NOMO-1 treated with DMSO at 0.1 percent for 48 hours (cell line): ENCODE results near the gene TSPOAP1.

Source experiments
- DNase-seq: peaks from one replicate; lab custom pipeline; 2025; ENCODE audit not compliant: unreplicated experiment; lab: John Stamatoyannopoulos, UW

Gene TSPOAP1

DNA sequence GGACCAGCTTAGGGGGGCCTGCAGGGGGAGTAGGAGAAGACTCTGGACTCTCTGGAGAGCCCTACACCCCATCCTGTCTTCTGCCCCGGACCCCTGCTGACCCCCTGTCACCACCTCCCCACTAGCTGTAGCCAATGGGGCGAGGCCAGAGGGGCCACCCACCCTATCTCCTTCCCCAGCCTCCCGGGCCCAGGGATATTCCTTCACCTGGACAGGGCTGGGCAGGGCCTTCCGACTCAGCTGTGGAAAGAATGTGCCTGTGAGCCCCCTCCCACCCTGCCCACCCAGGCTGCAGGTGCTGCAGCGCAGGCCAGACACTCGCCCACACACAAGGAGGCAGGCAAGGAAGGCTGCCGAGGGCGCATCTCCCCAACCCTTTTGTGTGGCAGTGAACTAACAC lies 23.0 kb downstream of the TSPOAP1 start:
- DNase-seq = no peak

DNA sequence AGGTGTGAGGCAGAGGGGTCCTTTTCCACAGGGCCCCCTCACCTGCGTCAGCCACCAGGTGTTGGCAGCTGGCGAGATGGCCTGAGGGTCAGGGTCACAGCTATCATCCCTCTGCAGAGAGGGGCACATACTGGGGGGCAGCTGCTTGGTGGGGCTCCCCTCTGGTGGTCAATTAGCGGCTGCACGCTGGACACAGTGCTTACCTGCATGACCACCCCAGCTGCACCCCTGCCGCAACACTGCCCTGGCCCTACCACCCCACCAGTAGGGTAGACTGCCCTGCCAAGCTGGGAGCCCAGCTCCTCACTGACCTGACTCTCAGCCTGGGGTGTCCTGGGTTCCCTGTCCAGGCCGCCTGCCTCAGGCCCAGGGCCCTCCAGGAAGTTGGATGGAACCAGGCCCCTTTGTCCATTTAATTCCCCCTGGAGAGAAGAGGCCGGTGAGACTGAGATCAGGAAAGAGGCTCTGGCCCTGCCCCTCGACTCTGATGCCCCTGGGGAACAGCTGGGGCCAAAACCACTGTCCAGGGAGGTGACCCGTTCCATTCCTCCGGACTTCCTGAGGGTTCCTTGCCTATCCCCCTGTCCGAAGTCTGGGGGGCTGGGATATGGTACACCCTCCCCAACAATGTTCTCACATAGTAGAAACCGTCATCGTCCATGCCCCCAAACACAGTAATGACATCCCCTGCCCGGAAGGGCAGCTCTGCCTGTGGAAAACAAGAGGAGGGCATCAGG lies 23.7 kb downstream of the TSPOAP1 start:
- DNase-seq = no peak

DNA sequence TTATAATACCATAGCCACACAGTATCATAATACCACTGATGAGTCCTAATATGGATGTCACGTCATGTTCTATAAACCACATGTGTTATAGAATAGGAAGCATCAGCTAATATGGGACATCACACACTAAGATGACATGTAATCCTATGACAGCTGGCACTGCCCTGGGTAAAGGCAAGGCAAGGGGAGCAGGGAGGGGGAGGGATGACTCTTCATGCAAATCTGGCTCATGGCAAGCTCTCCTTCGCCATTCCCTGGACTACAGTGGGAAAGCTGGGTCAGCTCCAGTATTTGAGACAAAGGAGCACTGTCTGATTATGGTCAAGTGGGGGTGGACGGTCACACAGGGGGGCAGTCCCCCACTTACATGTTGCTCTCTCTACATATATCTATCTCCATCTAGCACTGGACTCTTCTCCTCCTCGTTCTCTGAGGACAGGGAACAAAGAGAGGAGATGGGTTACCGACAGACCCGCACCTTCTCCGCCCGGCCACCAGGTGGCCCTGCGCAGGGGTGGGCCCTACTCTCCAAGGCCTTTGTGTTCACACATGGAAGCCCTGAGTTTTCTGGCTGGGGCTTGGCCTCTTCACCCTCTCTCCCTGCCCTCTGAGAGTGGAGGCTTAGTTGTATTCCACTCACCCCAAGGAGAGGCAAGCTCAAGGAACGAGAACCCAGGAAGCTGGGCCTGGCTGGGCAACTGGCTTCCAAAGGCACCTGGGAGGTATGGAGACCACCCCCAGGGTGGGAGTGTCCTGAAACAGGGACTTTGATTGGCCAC lies 24.4 kb downstream of the TSPOAP1 start:
- DNase-seq = peak; percentile 65

DNA sequence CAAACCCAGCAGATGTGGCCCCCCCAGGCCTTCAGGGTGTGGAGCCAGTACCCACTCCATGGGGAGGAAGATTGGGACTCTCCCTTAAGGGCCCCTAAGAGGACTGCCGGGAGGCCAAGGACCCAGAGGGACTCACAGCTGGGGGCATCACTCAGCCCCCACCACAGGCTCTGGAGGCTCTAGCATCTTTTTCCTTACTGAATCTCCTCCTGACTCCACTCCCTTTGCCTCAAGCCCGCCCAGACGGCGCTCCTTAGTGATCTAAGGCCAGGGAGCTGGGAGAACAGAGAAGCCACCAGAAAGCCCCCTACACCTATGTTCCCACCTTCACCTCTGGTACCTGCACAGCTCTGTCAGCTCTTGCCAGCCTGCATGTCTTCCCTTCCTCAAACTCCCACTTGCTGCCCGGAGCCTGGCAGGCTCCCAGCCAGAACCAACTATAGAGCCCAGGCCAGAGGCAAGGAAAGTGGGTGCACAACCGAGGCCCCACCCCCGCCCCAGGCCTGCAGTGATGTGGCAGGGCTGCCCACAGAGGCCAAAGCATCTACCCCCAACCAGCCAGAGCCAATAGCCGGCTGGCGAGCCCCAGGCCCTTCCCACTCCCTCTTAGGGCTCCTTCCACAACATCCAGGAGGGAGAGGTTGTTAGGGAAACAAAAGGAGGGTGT lies 25.5 kb downstream of the TSPOAP1 start:
- no peak for DNase-seq

DNA sequence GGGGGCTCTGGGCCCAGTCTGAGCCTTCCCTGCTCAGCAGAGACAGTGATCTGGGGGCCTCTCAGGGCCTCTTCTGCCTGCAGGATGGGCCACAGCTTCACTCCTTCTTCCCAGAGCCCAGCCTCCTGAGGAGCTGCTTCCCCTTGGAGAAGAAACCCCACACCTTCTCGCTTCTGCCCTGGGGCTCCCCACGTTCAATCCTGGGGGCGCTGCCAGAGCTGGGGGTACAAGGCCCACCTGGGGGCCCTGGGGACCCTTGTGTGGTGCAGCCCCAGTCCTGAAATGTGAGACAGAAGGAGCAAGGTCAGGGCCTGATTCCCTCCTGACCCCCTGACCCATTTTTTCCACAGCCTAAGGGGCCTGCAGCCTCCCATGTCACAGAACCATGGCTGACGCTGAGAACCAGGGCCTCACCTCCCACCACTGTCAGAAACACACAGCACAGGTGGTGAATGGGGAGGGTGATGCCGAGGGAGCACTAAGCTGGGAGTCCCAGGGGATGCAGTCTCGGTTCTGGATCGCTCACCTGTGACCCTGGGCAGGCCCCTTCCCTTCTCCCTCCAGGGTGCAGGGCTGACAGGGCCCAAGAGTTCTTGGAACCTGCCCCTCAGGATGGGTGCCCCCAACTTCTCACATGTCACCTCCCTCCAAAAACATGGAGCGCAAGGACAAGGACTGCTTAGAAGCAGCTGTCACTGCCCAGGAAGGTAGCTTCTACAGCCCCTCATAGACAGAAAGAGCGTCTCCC lies 26.2 kb downstream of the TSPOAP1 start:
- no peak for DNase-seq

DNA sequence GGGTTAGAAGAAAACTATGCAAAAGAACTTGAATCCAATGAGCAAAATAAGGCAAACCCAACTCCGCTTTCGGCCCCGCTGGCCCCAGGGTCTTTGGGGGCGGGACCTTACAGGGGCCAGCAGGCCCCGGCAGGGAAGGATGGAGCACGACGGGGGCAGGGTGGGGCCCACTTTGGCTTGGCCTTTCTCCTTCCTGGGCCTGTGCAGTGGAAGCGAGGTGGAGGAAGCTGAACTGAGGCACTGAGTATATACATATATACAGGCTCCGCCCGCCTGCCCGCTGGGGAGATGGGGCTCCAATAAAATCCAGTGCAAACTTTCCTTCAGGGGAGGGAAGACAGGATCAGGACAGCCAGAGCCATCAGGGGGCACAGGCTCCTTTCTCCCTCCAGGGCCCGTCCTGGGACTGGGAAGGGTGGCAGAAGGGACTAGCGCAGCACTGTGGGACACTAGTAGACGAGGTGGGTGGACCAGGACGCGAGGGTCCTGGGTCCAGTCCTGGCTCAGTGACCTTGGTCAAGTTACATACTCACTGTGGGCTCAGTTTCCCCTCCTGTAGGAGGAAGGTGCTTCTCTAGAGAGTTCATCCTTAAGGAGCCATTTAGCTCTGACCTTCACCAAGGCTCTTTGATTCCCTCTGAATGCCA lies 27.0 kb downstream of the TSPOAP1 start:
- no peak for DNase-seq

DNA sequence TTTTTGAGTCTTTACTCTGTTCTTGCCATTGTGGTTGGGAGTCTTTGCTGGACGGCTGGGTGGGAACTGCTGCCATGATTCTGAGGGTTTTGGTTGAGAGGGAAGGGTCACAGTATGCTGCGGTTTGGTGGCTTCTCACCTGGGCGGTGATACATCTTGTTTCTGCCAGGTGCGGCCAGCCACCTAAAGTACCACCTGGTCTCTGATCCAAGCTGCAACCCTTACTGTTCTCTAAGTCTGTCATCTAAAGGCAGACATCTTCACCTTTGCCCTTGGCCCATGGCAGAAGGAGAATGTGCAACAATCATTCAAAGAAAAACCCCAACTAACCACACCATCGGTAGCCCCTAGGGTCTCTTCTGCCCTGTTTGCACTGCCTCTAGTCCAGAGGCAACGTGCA lies 28.3 kb downstream of the TSPOAP1 start:
- DNase-seq = no peak

DNA sequence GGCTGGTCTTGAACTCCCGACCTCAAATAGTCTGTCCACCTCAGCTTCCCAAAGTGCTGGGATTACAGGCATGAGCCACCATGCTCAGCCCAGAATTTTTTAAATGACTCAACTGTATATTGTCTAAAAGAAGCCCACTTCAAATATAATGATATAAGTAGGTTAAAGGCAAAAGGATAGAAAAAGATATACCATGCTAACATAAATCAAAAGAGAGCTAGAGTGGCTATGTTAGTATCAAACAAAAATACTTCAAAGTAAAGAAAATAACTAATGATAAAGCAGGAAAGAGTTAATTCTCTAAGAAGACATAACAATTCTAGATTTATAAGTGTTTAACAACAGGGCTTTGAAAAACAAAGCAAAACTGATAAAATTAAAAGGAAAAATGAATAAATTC lies 34.6 kb downstream of the TSPOAP1 start:
- no peak for DNase-seq

DNA sequence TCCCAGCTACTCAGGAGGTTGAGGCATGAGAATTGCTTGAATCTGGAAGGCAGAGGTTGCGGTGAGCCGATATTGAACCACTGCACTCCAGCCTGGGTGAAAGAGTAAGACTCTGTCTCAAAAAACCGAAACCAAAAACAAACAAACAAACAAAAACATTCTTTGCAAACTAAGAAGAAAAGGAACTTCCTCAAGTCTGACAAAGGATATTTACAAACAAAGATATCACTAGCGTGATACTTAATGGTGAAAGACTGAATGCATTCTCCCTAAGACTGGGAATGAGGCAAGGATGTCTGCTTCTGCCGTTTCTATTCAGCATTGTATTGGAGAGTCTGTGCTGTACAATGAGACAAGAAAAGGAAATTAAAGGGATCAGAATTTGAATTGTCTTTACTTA lies 37.3 kb downstream of the TSPOAP1 start:
- DNase-seq = no peak

DNA sequence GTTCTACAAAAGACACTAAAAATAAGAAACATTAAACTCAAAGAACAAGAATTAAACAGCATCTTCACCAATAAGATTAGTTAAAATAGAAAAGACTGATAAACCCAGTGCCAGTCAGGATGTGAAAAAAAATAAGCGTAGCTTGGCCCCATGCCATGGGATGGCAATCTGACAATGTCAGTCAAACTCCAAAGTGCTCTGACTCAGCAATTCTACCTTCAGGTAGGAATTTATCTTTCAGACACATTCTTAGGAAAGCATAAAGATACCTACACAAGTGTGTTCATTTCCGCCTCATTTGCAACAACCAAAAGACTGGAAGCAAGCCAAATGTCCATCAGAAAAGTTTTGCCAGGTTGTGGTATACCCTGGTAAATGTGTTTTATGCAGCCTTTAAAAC lies 38.7 kb downstream of the TSPOAP1 start:
- DNase-seq = no peak

DNA sequence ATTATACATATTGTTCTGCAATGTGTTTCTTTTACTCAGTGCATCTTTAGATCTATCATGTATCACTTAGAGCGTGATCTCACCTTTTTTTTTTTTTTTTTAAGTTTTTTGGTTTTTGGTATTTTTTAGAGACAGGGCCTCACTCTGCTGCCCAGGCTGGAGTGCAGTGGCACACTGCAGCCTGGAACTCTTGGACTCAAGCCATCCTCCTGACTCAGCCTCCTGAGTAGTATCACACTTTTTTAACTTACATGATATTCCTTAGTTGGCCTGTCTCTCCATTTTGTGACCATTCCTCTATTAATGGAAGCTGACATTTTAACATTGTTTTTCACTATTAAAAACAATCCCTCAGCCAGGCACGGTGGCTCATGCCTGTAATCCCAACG lies 43.2 kb downstream of the TSPOAP1 start:
- no peak for DNase-seq

DNA sequence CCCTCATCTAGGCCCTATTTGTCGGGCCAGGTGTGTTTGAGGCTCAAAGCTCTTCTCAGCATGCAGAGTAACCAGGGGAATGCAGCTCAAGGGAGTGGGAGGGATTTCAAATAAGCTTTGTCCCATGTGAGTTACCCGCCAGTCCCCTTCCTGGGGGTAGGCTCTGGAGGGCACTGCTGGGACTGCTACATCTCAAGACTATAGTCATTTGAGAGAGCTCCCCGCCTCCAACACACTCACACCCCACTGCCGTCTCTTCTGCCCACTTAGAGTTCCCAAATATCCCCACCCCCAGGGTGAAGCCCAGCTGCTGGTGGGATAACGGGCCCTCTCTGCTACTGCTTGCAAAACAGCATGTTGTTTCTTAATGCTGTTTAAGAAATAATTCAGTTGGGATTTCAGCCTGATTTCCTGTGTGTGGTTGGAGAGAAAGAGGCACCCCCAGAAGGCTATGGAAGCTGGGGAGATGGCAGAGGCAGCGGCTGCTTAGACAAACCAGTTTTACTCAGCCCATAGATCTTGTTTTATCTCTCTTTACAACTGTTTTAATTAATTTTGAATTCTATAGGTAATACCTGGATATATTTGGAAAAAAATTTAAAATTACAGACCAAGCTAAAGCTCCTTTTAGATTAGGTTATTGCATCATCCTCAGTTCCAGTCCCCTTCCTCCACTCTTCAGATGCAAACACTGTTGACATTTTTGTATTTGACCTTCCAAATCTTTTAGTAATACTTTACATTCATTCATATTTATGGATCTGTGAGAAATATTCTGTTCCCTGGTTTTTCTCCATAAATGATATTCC lies 43.8 kb downstream of the TSPOAP1 start:
- DNase-seq = peak; percentile 96

DNA sequence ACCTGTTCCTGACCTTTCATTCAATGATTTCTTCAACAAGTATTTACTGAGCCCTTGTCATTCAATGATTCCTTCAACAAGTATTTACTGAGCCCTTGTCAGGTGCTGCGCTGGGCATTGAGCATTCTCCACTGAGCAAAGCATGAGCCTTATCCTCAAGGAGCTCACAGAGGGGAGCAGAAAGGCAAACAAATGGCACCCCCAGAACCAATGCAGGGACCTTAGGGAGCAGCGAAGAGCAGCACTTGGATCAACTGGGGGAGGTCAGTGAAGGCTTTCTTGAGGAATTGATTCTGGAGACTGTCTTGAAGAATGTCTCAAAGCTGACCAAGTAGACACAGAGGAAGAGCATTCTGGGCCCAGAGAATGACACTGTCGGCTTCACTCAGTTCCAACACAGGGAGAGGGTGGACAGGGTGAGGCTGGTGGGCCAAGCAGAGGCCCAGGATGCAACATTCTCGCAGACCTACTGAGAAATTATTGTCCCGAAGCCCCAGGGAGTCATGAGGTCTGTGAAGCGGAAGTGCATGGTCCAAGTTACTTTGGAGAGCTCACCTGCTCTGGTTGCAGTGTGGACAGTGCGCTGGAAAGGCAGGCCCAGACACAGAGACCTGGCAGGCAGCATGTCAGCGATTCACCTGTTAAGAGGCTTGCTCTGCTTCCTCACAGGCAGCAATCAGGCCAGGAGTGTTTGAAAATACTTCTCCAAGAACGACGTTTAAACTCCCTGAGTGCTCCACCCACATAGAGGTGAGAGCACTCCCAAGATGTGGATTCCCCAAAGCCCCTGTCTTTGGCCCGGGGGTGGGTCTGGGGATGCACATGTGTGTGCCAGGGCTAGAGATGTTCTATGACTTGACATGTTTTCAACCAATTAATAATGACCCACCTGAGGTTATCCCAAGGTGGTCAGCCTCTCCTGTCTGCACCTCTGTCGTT lies 44.7 kb downstream of the TSPOAP1 start:
- DNase-seq = no peak

DNA sequence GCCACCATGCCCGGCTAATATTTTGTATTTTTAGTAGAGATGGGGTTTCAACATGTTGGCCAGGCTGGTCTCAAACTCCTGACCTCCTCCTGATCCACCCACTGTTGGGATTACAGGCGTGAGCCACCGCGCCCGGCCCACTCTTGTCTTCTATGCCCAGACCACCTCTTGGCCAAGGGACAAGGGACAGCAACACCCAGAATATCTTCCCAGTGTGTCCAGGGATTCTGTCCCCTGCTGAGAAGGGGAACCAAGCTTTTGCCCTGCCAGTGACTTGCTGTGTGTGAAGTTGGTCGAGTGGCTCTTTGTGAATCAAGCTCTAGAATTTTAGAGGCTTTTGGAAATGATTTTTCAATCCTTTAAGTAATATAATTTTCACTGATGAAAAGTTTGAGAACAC lies 46.2 kb downstream of the TSPOAP1 start:
- no peak for DNase-seq

DNA sequence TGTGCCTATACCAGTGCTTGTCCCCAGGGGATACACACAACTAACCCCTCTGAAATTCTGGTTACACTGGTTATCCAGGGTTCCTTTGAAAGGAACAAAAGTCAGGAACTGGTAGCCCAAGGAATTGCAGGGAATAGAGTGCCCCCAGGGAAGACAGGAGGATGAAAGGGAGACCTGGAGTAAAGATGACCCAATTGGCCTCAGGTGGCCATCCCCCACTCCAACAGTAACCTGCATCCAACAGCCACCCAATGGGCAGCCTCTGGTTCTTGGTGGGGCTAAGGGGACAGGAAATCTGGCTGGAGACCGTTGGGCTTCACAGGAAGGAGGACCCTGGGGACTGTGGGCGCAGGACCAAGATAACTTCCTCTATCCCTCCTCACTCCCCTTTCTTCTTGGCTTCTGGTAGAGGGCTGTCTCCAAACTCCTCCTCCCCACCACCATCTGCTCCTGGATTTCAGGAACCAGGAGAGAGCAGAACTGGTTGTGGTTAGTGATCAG lies 47.0 kb downstream of the TSPOAP1 start:
- DNase-seq = peak; percentile 98

DNA sequence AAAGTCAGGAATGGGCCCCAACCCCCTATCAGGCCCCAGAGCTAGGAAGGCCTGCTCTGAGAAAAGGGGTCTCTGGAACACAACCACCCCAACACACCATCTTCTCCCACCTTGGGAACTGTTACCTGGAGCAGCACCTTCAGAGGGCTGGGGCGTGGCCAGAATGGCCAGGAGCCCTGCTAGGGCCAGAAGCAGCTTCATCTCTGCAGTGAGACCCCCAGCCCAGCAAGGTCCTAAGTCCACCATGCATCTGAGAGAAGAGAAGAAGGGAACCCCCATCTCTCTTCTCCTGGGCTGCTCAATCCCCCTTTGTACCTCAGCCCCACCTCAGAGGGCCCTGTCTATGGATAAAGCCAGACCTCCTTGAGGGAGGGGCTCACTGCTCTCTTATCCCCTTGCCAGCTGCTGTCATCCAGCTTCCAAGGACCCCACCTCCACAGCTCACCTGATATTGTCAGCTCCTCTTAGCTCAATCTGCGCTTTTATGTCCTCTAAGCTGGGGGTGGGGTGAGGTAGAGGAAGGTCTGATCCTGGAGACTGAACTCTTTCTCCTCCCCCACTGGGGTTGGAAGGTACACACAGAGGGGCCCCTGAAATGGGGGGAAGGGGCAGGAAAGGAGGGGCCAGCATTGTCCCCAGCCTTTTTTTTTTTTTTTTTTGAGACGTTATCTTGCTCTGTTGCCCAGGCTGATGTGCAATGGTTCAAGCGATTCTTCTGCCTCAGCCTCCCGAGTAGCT lies 47.9 kb downstream of the TSPOAP1 start, which contains the start of gene MPO:
Gene MPO (minus strand): TSS at position 456 of the 738 bp plus-strand sequence. CDS start 177 bp downstream, at position 279.
- peak; percentile 70 for DNase-seq

DNA sequence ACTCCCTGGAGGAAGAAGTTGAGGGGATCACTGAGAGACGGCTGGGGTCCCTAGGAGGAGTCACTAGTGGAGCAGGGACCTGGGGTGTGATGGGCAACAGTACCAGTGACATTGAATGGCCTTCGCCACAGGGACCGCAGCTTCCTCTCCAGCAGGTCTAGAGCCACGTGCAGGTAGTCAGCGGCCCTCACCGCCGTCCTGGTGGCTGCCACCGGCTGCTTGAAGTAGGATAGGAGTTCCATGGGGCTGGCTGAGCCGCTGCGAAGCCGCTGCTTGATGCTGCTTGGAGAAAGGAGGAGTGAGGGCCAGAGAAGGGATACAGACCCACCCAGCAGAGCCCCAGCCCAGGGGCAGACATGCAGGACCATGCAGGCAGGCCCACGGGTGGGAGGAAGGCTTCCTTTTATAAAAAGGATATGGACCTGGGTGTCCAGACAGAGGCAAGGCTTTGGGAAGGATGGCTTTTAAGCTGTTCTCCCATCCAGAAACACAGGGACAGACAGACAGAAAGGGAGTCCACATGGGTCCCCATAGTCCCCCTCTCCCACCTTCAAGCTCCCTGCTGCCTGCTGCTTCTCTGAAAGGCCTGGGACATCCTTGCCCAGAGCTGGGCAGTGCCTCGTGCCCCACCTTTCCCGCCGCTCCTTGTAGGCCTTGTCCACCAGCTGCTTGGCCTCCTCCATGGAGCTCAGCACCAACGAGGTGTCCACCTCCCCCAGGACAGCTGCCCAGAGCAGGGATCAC lies 48.7 kb downstream of the TSPOAP1 start:
- DNase-seq = no peak
